Prostate gland (tissue), 2 donors: ENCODE data around the gene TMEM35B. TPM values are rescaled to one million over a fixed set of nuclear protein-coding genes. Genes with fewer than 3 reads are reported as not detected.

Experiments used
- DNase-seq: peaks from one replicate; pipeline ENCODE4 v3.0.0-alpha.2; 2019; ENCODE audit warnings: low spot score
- H3K27ac ChIP-seq, 2 donors: fragments of 200-600 bp; sonication (generic); 2 replicates each; pipeline ENCODE4 v1.5.1; 2017 to 2019
- H3K27me3 ChIP-seq: fragments of 200-600 bp; sonication (generic); replicated peaks from 2 replicates; pipeline ENCODE4 v1.5.1; 2019; ENCODE audit not compliant: insufficient read depth
- H3K36me3 ChIP-seq, 2 donors: fragments of 200-600 bp; sonication (generic); 1 replicate in 1 of 2; 2 replicates in 1 of 2; pipeline versions ENCODE4 v1.5.1 to v1.8.1; 2017 to 2019
- H3K4me1 ChIP-seq: fragments of 200-600 bp; sonication (generic); replicated peaks from 2 replicates; pipeline ENCODE4 v1.5.1; 2019
- H3K4me3 ChIP-seq, 2 donors: fragments of 200-600 bp; sonication (generic); 2 replicates each; pipeline ENCODE4 v1.5.1; 2017 to 2019
- H3K9me3 ChIP-seq: fragments of 200-600 bp; sonication (generic); 2 replicates; pipeline ENCODE4 v1.5.1; 2017
- POLR2A ChIP-seq: fragments of 450-650 bp; IDR thresholded peaks from one replicate; pipeline ENCODE4 v1.6.1; 2016; ENCODE audit warnings: antibody characterized with exemption, mild to moderate bottlenecking
- POLR2AphosphoS5 ChIP-seq: sonication (generic); formaldehyde crosslinking; IDR thresholded peaks from one replicate; pipeline ENCODE4 v1.6.1; 2017; ENCODE audit warnings: antibody characterized with exemption
- WGBS: methylation state at CpG from one replicate; pipeline ENCODE4 v1.1.5; 2018; 5-methylcytosine and 5-hydroxymethylcytosine counted together
- intact Hi-C: fragments of 100-400 bp; cut with DNase I; formaldehyde crosslinking; loops from one replicate; pipeline ENCODE4 v1.14.2; 2022
- total RNA-seq, 2 donors: library from RNA; depleted of rRNA; stranded (reverse); fragments of >200 nt; gene quantifications; one replicate each; pipeline ENCODE4 v1.1.0, GENCODE V29; 2016
- TF ChIP-seq, protein P1 (sequence below), 4 experiments: fragments of 200-600 bp in 2 of 4; fragments of 450-650 bp in 2 of 4; sonication (generic) in 2 of 4; IDR thresholded peaks; 1 replicate in 3 of 4; 2 replicates in 1 of 4; pipeline ENCODE4 v1.5.1; 2016 to 2019; ENCODE audit warnings: antibody characterized with exemption in 4 of 4, mild to moderate bottlenecking in 2 of 4, moderate library complexity in 2 of 4

The TMEM35B gene
- total RNA-seq, 2 donors from 2014 or later: 60.8 to 64.4 TPM

GRCh38 chr1:34977858-34978257, 7.3 kb downstream of the TMEM35B start:
- Histone ChIP-seq H3K9me3 (no peaks in the 10 kb centered on the region), H3K27me3 (no peaks in the 10 kb centered on the region), H3K4me3 (no peak overlapping the region), H3K27ac (no peak overlapping the region), H3K4me1 (no peaks in the 10 kb centered on the region), H3K36me3 (no peaks in the 10 kb centered on the region)
- WGBS: 95% methylated on average over 2 of the region's 2 CpGs
- no peak for DNase-seq
- intact Hi-C loops: no loop called here
- TF ChIP-seq POLR2AphosphoS5 (no peak), POLR2A (no peak)
- TF ChIP-seq, protein P1, sequence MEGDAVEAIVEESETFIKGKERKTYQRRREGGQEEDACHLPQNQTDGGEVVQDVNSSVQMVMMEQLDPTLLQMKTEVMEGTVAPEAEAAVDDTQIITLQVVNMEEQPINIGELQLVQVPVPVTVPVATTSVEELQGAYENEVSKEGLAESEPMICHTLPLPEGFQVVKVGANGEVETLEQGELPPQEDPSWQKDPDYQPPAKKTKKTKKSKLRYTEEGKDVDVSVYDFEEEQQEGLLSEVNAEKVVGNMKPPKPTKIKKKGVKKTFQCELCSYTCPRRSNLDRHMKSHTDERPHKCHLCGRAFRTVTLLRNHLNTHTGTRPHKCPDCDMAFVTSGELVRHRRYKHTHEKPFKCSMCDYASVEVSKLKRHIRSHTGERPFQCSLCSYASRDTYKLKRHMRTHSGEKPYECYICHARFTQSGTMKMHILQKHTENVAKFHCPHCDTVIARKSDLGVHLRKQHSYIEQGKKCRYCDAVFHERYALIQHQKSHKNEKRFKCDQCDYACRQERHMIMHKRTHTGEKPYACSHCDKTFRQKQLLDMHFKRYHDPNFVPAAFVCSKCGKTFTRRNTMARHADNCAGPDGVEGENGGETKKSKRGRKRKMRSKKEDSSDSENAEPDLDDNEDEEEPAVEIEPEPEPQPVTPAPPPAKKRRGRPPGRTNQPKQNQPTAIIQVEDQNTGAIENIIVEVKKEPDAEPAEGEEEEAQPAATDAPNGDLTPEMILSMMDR (IDR thresholded peaks at IDR 0.05): no peak

- Histone ChIP-seq H3K36me3 (no peaks in the 10 kb centered on the region), H3K27ac (no peak overlapping the region), H3K4me1 (no peaks in the 10 kb centered on the region), H3K27me3 (no peaks in the 10 kb centered on the region), H3K4me3 (no peak overlapping the region), H3K9me3 (no peaks in the 10 kb centered on the region)
- 89% methylated on average over 11 of the region's 13 CpGs for WGBS
- no peak for DNase-seq
- intact Hi-C loops: no loop called here
- TF ChIP-seq POLR2AphosphoS5 (no peak), POLR2A (no peak)
These were observed 8.0 kb downstream of the TMEM35B start for GRCh38 chr1:34977210-34977471.

DNA sequence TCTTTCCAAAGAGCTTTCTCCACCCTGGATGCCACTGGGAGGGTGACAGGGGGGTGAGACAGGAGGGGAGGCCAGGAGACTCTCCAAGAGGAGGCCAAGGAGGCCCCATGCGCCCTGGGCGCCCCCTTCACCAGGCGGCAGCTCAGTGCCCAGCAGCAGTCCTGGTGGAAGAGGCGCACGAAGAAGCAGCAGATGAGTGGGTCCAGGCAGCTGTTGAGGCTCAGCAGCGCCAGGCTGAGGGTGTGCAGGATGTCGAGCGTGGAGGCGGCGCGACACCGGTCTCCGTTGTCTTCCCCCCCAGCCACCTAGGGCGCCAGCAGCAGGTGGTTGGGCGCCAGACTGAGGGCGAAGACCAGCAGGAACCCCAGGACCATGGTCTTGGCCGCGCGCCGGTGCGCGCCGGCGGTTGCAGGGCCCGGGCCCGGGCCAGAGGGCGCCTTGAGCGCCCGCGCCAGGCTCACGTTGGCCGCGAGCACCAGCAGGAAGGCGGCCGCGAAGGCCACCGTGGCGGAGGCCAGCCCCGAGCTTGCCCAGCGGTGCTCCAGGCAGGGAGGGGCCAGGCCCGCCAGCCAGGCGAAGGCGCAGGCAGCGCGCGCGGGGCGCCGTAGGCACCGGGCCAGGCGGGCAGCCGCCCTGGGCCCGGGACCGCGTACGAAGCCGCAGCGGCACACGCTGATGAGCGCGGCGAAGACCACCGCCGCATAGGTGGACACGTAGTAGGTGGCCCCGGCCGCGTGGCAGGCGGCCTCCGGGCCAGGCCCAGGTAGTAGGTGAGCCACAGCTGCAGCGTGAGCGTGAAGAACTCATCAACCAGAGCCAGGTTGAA, 8.6 kb downstream of the TMEM35B start:
- Histone ChIP-seq H3K36me3 (no peaks in the 10 kb centered on the region), H3K4me3 (no peak overlapping the region), H3K9me3 (no peaks in the 10 kb centered on the region), H3K4me1 (no peaks in the 10 kb centered on the region), H3K27ac (no peak overlapping the region), H3K27me3 (no peaks in the 10 kb centered on the region)
- DNase-seq: no peak
- 70% methylated on average over 56 of the region's 72 CpGs for WGBS
- intact Hi-C loops: no loop called here
- TF ChIP-seq POLR2AphosphoS5: no peak
- TF ChIP-seq POLR2A: no peak
- TF ChIP-seq, protein P1 (IDR thresholded peaks at IDR 0.05): no peak

DNA sequence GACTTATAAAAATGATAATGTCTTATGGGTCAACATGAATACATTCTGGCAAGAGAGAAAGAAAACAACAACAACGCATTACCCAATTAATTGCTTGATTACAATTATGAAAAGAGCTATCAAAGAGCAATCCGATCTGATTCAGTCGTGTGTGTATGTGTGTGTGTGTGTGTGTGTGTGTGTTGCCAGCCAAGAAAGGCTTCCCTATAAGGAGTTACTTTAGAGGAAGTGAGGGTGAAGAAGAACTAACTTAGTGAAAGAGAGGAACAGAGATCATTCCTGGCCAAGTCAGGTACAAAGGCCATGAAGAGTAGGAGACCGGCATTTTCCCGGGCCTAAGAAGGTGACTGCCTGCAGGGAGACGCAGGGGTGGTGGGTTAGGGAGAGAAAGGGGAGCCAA, 9.4 kb downstream of the TMEM35B start:
- H3K36me3 ChIP-seq: no peaks in the 10 kb centered on the region
- TF ChIP-seq POLR2AphosphoS5: no peak
- 86% methylated on average over 6 of the region's 6 CpGs for WGBS
- intact Hi-C loops: no loop called here
- no peak for DNase-seq
- H3K9me3 ChIP-seq: no peaks in the 10 kb centered on the region
- H3K27ac ChIP-seq: no peak overlapping the region
- no peaks in the 10 kb centered on the region for H3K27me3 ChIP-seq
- H3K4me1 ChIP-seq: no peaks in the 10 kb centered on the region
- H3K4me3 ChIP-seq: no peak overlapping the region

DNA sequence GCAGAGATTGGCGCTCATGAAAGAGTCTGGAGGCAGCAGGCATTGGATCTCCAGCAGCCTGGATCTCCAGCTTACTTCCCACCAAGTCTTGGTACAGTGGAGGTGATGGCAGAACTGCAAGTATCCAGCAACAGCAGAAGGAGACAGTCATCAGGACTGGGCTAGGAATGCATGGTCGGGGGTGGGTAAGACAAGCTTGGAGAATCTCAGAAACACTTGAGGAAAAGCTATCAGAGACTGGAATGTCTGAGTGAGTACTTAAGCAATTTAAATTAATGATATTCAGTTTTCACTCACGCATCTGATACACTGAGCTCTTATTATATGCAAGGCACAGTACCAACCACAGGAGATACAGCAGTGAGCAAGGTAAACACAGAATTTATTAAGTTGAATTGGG, 9.8 kb downstream of the TMEM35B start:
- 90% methylated on average over 3 of the region's 3 CpGs for WGBS
- H3K27me3 ChIP-seq: no peaks in the 10 kb centered on the region
- H3K4me1 ChIP-seq: no peaks in the 10 kb centered on the region
- no peak overlapping the region for H3K27ac ChIP-seq
- DNase-seq: no peak
- no peak for TF ChIP-seq POLR2A
- TF ChIP-seq, protein P1 (IDR thresholded peaks at IDR 0.05): no peak
- TF ChIP-seq POLR2AphosphoS5: no peak
- H3K9me3 ChIP-seq: no peaks in the 10 kb centered on the region
- H3K4me3 ChIP-seq: no peak overlapping the region
- no peaks in the 10 kb centered on the region for H3K36me3 ChIP-seq
- intact Hi-C loops: no loop called here

GRCh38 chr1:34974626-34975025, 10.5 kb downstream of the TMEM35B start:
- TF ChIP-seq POLR2A: no peak
- TF ChIP-seq, protein P1 (IDR thresholded peaks at IDR 0.05): no peak

More at GRCh38 chr1:34974626-34975025, 10.5 kb downstream of the TMEM35B start:
- 80% methylated on average over 8 of the region's 8 CpGs for WGBS
- H3K4me3 ChIP-seq: no peak overlapping the region
- no peaks in the 10 kb centered on the region for H3K36me3 ChIP-seq
- no peaks in the 10 kb centered on the region for H3K4me1 ChIP-seq
- no peak overlapping the region for H3K27ac ChIP-seq
- H3K27me3 ChIP-seq: no peaks in the 10 kb centered on the region
- no peaks in the 10 kb centered on the region for H3K9me3 ChIP-seq
- intact Hi-C loops: no loop called here
- no peak for DNase-seq
